CD4-positive, alpha-beta T cell treated with Interleukin-4 for 4 hours (primary cell): ENCODE data around the gene ICOSLG.
"Not testable (repeated sequence)": the region's sequence is repeated elsewhere in the genome, so short reads cannot be mapped to it uniquely, and the experiment has no call there.

Source experiments
- DNase-seq: peaks from one replicate; pipeline ENCODE4 v3.0.0-alpha.2; 2020

Gene ICOSLG

DNA sequence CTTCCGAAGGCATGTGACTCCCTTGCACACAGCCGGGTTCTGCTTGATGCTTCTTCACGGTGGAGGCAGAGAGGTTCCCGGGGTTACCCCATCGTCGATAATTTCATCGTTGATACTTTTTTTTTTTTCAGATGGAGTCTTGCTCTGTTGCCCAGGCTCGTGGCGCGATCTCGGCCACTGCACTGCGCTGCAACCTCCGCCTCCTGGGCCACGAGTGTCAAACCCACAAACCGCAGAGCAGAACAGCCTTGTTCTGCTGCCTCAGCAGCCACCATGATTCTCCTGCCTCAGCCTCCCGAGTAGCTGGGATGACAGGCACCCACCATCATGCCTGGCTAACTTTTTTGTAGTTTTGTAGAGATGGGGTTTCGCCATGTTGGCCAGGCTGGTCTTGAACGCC, 20.1 kb downstream of the ICOSLG start:
- not testable (repeated sequence) for DNase-seq

DNA sequence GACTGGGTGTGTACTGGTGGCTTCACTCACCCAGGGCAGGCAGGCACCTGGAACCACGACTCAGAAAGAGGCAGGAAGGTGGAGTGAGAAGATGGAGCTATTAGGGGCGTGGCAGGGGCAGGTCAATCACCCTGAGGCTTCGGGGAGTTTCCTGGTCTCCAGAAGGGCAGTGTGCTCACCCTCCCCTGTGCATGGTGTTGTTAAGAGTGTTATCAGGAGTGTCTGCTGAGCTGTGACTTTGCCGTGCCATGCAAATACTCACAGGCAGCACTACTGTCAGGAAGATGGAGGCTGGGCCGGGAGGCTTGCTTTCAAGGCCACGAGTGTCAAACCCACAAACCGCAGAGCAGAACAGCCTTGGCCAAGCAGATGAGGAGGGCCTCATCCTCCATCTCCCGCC, 22.3 kb downstream of the ICOSLG start:
- DNase-seq = not testable (repeated sequence)

- DNase-seq = not testable (repeated sequence)
Measured at GRCh38 chr21:44211978-44212377, 28.8 kb downstream of the ICOSLG start.

GRCh38 chr21:44211574-44211973, 29.2 kb downstream of the ICOSLG start:
- not testable (repeated sequence) for DNase-seq

- not testable (repeated sequence) for DNase-seq
Measured at GRCh38 chr21:44207860-44208646, 32.7 kb downstream of the ICOSLG start.

DNA sequence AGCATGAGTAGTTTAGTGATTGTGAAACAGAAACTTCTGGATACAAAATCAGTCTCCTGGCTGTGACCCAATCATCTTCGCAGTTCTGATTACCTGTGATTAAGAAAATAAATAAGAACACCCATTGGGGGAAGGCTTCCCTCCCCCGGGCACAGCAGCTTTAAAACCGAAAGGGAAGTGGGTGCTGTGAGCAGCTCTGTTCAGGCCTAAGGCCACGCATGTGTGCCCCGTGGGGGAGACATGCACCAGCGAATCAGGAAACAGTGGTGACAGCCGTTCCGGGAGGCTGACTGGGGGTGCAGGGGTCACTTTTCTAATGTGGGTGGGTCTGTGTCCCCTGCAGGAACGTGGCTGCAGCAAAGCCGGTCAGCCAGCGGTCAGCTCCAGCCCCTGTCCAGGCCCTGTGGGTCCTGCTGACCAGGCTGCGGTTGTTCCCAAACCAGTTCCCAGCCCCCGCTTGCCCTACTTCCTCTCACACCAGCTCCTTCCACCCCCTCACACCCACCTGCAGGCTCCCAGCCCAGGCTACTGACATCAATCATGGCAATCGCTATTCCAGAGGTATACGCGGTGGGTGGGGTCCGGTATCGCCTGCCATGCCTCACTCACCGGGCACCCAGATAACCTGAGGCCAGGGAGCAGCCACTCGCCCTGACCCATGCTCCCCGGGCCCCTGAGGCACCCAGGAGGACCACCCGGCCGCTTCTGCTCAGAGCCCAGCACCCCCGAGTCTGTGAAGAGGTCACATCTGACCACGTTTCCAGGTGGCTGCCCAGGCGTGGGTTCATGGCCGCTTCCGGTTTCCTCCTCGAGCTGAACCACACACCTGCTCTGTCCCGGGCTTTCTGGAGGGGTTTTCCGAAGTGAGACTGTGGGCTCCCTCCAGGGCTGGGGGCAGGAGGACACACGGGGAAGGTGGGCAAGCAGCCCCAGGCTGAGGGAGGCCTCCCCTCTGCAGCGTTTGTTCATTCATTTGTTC, 33.8 kb downstream of the ICOSLG start:
- not testable (repeated sequence) for DNase-seq

- not testable (repeated sequence) for DNase-seq
Measured at GRCh38 chr21:44206187-44206586, 34.6 kb downstream of the ICOSLG start.

DNA sequence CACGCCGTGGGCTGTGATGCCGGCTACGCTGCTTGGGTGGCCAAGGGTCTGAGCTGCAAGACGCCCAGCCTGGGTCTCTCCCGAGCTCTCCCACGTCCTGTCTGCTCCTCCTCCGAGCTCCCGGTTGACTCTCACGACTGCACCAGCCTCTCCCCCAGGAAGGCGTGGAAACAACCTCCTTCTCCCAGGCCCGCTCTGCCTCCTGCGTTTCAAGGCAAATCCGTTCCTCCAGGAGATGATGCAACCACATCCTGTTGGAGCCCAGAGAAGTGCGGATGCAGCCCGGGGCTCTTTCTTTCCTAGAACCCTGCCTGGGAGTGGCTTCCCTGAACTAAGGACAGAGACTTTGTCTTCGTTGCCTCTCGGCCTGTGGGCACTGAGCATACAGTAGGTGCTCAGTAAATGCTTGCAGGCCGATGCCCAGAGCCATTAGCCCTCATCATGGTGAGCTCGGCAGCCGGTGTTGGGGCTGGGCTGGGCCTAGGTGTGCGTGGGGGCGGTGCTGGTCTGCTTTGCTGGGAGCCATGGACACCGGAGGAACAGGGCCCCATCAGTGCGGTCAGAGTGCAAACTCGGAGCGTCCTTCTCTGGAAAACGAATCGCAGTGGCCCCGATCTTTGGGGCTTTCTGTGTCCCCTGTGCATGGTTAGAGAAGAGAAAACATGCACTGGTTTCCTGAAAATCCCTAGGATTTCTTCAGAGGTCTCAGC, 38.0 kb downstream of the ICOSLG start:
- DNase-seq = not testable (repeated sequence)

DNA sequence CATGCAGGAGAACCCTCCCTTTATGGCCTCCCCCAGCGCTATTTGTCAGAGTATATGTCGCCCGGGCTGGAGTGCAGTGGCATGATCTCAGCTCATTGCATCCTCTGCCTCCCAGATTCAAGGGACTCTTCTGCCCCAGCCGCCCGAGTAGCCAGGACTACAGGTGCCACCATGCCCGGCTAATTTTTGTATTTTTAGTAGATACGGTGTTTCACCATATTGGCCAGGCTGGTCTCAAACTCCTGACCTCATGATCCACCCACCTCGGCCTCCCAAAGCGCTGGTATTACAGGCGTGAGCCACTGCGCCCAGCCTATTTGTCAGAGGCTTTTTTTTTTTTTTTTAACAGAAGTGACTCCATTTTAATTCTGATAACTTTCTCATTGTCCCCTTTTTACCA, 40.7 kb downstream of the ICOSLG start:
- DNase-seq = not testable (repeated sequence)

GRCh38 chr21:44199448-44199847, 41.3 kb downstream of the ICOSLG start:
- DNase-seq = no peak

DNA sequence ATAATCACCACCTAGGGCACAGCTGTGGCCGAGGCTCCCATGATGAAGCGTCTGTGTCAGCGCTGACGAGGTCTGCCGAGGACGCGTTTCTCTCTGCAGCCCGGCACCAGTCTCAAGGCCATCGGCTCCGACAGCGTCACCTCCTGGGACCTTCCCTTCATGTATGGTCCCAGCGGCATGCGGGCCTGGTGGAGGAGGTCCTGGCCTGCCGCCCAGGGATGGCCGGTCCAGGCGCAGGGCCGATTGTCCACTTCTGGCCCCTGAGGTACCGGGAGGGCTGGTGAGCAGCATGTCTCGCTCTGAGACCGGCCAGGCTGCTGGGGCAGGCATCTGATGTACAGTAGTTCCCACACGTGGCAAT, 43.6 kb downstream of the ICOSLG start:
- not testable (repeated sequence) for DNase-seq

DNA sequence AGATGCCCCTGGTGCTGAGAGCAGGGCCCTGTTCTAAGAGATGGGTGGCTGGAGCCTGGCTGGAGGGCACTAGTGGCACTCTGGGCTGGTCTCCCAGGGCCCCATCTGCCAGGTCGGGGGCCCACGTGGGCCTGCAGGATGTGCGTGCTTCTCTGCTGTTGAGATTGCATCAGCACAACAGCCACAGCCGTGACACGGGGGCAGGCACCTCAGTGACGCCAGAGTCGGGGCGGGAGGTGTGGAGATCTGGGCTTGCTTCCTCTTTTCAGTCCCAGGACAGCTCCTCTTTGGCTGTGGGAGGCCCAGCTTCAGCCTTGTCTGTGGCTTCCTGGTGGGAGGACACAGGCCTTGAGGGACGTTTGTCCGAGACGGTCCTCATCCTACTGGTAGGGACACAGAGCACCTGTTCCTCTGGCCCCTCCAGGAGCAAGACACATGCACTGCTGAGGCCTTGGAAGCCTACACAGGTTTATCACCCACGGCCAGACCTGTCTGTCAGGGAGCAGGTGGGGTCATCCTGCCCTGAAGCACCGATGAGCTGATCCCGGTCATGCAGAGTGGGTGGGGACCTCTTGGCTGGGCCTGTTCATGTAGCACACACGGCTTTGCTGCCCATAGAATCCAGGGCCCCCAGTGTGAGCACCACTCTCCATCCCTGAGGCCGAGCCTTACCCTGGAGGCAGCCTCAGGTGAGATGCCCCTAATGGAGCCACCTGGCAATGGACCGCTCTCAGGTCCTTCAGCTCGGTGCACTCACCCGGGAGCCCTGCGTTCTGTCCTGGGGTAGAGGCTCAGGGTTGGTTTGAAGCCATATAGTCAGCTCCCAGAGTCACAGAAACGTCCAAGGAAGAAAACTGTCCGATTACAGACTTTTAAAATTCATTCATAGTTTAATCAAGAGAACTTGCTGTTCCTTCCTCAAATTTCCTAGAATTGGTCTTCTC, 44.3 kb downstream of the ICOSLG start:
- DNase-seq = peak; percentile 34

DNA sequence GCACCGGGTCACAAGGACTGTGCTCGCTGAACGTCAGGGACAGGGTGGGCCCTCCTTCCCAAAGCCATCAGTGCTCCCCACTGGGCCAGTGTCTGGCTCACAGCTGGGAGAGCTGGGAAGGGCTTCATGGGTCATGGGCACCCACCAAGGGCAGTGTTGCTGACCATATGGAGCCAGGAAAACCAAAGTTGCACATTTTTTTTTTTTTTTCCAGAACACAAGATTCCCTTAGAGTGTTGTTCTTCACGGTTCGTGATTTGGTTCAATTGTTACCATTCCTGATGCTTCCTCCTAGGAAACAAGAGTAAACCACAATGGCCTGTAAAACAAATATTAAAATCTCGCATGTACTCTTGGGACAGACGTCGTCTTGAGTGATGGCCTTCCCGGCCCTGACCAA, 45.9 kb downstream of the ICOSLG start:
- not testable (repeated sequence) for DNase-seq

DNA sequence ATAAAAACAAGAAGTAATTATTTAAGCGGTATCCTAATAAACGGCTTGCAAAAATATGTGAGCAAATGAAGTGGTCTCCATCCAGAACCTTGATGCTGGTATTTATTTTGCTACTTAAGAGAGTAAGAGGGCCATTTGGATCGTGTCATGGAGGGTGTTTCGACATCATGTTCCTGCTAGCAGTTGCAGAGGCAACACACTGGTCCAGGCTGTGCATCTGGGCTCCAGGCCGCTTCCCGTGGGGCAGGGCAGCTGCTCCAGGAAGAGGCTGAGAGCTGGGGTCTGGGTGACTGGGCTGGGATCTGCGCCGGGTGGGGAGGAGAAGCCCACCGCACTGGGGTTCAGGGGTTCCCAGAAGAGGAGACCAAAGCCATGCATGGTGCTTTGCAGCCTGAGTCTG, 46.3 kb downstream of the ICOSLG start:
- DNase-seq = not testable (repeated sequence)

DNA sequence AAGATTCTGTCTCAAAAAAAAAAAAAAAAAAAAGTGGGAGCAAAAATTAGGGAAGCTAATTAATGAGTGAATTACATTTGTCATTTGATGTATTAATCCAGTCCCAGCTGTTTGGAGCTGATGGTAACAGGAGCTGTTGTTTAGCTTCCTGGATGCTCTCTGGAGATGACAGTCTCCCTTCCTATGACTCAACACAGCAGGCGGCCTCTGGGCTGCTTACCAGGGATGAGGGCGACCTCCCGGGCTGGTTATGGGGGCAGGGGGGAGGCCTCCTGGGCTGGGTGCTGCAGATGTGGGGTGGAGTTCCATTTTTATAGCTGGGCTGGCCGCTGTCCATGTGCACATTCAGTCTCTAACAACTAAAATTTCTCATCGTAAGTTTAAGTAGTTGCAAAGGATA, 47.6 kb downstream of the ICOSLG start:
- not testable (repeated sequence) for DNase-seq

- not testable (repeated sequence) for DNase-seq
Measured at GRCh38 chr21:44190349-44191271, 50.1 kb downstream of the ICOSLG start.

- not testable (repeated sequence) for DNase-seq
Measured at GRCh38 chr21:44184862-44185261, 55.9 kb downstream of the ICOSLG start.

GRCh38 chr21:44182202-44182601, 58.5 kb downstream of the ICOSLG start:
- not testable (repeated sequence) for DNase-seq

GRCh38 chr21:44181506-44181905, 59.2 kb downstream of the ICOSLG start:
- not testable (repeated sequence) for DNase-seq

DNA sequence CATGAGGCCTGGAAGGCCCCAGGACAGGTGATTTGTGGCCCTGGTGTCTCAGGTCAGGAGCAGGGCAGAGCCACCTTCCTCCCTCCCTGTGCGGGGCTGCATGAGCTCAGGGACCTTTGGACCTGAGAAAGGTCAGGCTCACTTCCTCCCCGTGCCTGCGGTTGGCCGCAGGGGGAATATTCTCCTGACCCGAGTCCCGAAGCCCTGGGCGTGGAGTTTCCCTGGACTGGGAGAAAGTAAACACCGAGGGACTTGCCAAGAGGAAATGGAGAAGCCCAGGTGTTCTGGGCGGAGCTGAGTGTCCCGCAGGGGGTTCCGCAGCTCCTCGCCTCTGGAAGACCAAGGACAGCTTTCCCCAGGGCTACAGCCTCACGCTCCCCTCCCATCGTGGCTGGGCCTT, 64.6 kb downstream of the ICOSLG start:
- not testable (repeated sequence) for DNase-seq

DNA sequence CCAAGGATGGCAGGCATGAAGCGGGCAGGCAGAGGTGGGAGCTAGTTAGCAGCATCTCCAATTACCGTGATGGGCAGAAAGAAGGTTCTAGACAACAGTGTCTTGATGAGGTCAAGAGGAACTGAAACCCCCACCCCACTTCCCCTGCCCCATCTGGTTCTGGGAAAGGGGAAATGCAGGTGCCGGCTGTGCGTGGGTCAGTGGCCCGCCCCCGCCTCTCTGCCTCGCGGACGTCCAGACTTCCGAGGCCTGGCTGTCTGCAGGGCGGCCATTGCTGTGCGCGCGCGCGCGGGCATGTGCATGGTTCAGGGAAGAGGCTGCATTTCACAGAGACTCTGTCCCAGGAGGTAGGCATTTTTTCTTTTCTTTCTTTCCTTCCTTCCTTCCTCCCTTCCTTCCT, 65.6 kb downstream of the ICOSLG start:
- not testable (repeated sequence) for DNase-seq
